Dendritic cell treated with granulocyte-macrophage colony-stimulating factor and Interleukin-4, amounts not matched to agents 40 ng/mL and 50 ng/mL, for 4 days (primary cell): ENCODE results near the gene COL26A1.

ENCODE experiments used
- H3K27ac Mint-ChIP-seq: one replicate; pipeline ENCODE4 v1.8.0; 2022; ENCODE audit warnings: mild to moderate bottlenecking, mixed read lengths
- H3K27me3 Mint-ChIP-seq: one replicate; pipeline ENCODE4 v1.8.0; 2022; ENCODE audit warnings: mild to moderate bottlenecking, mixed read lengths
- H3K36me3 Mint-ChIP-seq: one replicate; pipeline ENCODE4 v1.8.0; 2022; ENCODE audit warnings: low read depth, mixed read lengths
- H3K4me1 Mint-ChIP-seq: one replicate; pipeline ENCODE4 v1.8.0; 2022; ENCODE audit warnings: low read depth, mixed read lengths
- H3K4me3 Mint-ChIP-seq: one replicate; pipeline ENCODE4 v1.8.0; 2022; ENCODE audit warnings: mild to moderate bottlenecking, moderate library complexity, mixed read lengths
- H3K9me3 Mint-ChIP-seq: one replicate; pipeline ENCODE4 v1.8.0; 2022; ENCODE audit warnings: mixed read lengths
- intact Hi-C: fragments of 100-400 bp; cut with micrococcal nuclease; formaldehyde crosslinking; loops from one replicate; pipeline ENCODE4 v1.15.0; 2022

COL26A1 gene

GRCh38 chr7:101379302-101379701 lies 16.6 kb downstream of the COL26A1 start:
- Mint-ChIP-seq H3K27me3 (peaks cover 18% of the 10 kb centered on the region), H3K4me1 (no peaks in the 10 kb centered on the region), H3K27ac (no peak overlapping the region), H3K36me3 (no peaks in the 10 kb centered on the region), H3K4me3 (no peak overlapping the region), H3K9me3 (no peaks in the 10 kb centered on the region)
- intact Hi-C loops, result no loop called here

- Mint-ChIP-seq H3K27me3 (peaks cover 20% of the 10 kb centered on the region), H3K36me3 (no peaks in the 10 kb centered on the region), H3K27ac (no peak overlapping the region), H3K4me3 (no peak overlapping the region), H3K4me1 (no peaks in the 10 kb centered on the region), H3K9me3 (no peaks in the 10 kb centered on the region)
- intact Hi-C loops, result no loop called here
Observed at GRCh38 chr7:101381549-101382111, 19.0 kb downstream of the COL26A1 start.

GRCh38 chr7:101382937-101383336 lies 20.3 kb downstream of the COL26A1 start:
- H3K4me3 Mint-ChIP-seq, result no peak overlapping the region
- no peaks in the 10 kb centered on the region for H3K9me3 Mint-ChIP-seq
- no peak overlapping the region for H3K27ac Mint-ChIP-seq
- intact Hi-C loops, result no loop called here
- H3K27me3 Mint-ChIP-seq, result peaks cover 25% of the 10 kb centered on the region
- peaks cover 4% of the 10 kb centered on the region for H3K4me1 Mint-ChIP-seq
- H3K36me3 Mint-ChIP-seq, result no peaks in the 10 kb centered on the region

GRCh38 chr7:101386177-101386557 lies 23.5 kb downstream of the COL26A1 start:
- Mint-ChIP-seq H3K27me3 (peaks cover 31% of the 10 kb centered on the region), H3K9me3 (no peaks in the 10 kb centered on the region), H3K36me3 (no peaks in the 10 kb centered on the region), H3K27ac (no peak overlapping the region), H3K4me3 (no peak overlapping the region), H3K4me1 (peaks cover 9% of the 10 kb centered on the region)
- intact Hi-C loops, result no loop called here

- intact Hi-C loops, result no loop called here
- peaks cover 28% of the 10 kb centered on the region for H3K27me3 Mint-ChIP-seq
- H3K9me3 Mint-ChIP-seq, result no peaks in the 10 kb centered on the region
- peaks cover 9% of the 10 kb centered on the region for H3K4me1 Mint-ChIP-seq
- no peaks in the 10 kb centered on the region for H3K36me3 Mint-ChIP-seq
- H3K27ac Mint-ChIP-seq, result no peak overlapping the region
- H3K4me3 Mint-ChIP-seq, result no peak overlapping the region
Observed at GRCh38 chr7:101386558-101387231, 24.0 kb downstream of the COL26A1 start.

- H3K4me3 Mint-ChIP-seq, result no peak overlapping the region
- no peaks in the 10 kb centered on the region for H3K36me3 Mint-ChIP-seq
- intact Hi-C loops, result no loop called here
- H3K27ac Mint-ChIP-seq, result no peak overlapping the region
- peaks cover 9% of the 10 kb centered on the region for H3K4me1 Mint-ChIP-seq
- H3K27me3 Mint-ChIP-seq, result peaks cover 29% of the 10 kb centered on the region
- H3K9me3 Mint-ChIP-seq, result no peaks in the 10 kb centered on the region
Observed at GRCh38 chr7:101390901-101391301, 28.2 kb downstream of the COL26A1 start.

GRCh38 chr7:101391991-101392390 lies 29.3 kb downstream of the COL26A1 start:
- intact Hi-C loops, result no loop called here
- Mint-ChIP-seq H3K27ac (no peak overlapping the region), H3K36me3 (no peaks in the 10 kb centered on the region), H3K27me3 (peaks cover 25% of the 10 kb centered on the region), H3K4me1 (peaks cover 6% of the 10 kb centered on the region), H3K9me3 (no peaks in the 10 kb centered on the region), H3K4me3 (no peak overlapping the region)

GRCh38 chr7:101393865-101394264 lies 31.2 kb downstream of the COL26A1 start:
- peaks cover 20% of the 10 kb centered on the region for H3K27me3 Mint-ChIP-seq
- peaks cover 5% of the 10 kb centered on the region for H3K4me1 Mint-ChIP-seq
- intact Hi-C loops, result no loop called here
- no peak overlapping the region for H3K4me3 Mint-ChIP-seq
- no peaks in the 10 kb centered on the region for H3K9me3 Mint-ChIP-seq
- H3K36me3 Mint-ChIP-seq, result no peaks in the 10 kb centered on the region
- no peak overlapping the region for H3K27ac Mint-ChIP-seq

- Mint-ChIP-seq H3K27me3 (peaks cover 19% of the 10 kb centered on the region), H3K4me3 (no peak overlapping the region), H3K9me3 (no peaks in the 10 kb centered on the region), H3K27ac (no peak overlapping the region), H3K4me1 (peaks cover 10% of the 10 kb centered on the region), H3K36me3 (no peaks in the 10 kb centered on the region)
- intact Hi-C loops, result no loop called here
Observed at GRCh38 chr7:101395376-101395775, 32.7 kb downstream of the COL26A1 start.

GRCh38 chr7:101397243-101397642 lies 34.6 kb downstream of the COL26A1 start:
- Mint-ChIP-seq H3K4me1 (peaks cover 6% of the 10 kb centered on the region), H3K9me3 (no peaks in the 10 kb centered on the region), H3K36me3 (no peaks in the 10 kb centered on the region), H3K27ac (no peak overlapping the region), H3K27me3 (peaks cover 29% of the 10 kb centered on the region), H3K4me3 (no peak overlapping the region)
- intact Hi-C loops, result no loop called here

GRCh38 chr7:101397770-101398324 lies 35.2 kb downstream of the COL26A1 start:
- intact Hi-C loops, result no loop called here
- Mint-ChIP-seq H3K27me3 (peaks cover 31% of the 10 kb centered on the region), H3K36me3 (no peaks in the 10 kb centered on the region), H3K9me3 (no peaks in the 10 kb centered on the region), H3K4me1 (peaks cover 6% of the 10 kb centered on the region), H3K27ac (no peak overlapping the region), H3K4me3 (no peak overlapping the region)

GRCh38 chr7:101398396-101399289 lies 36.0 kb downstream of the COL26A1 start:
- no peak overlapping the region for H3K4me3 Mint-ChIP-seq
- H3K4me1 Mint-ChIP-seq, result peaks cover 6% of the 10 kb centered on the region
- no peak overlapping the region for H3K27ac Mint-ChIP-seq
- H3K9me3 Mint-ChIP-seq, result no peaks in the 10 kb centered on the region
- H3K27me3 Mint-ChIP-seq, result peaks cover 33% of the 10 kb centered on the region
- no peaks in the 10 kb centered on the region for H3K36me3 Mint-ChIP-seq
- intact Hi-C loops, result no loop called here

GRCh38 chr7:101399759-101400158 lies 37.1 kb downstream of the COL26A1 start:
- Mint-ChIP-seq H3K4me3 (no peak overlapping the region), H3K27me3 (peaks cover 32% of the 10 kb centered on the region), H3K27ac (no peak overlapping the region), H3K36me3 (no peaks in the 10 kb centered on the region), H3K9me3 (no peaks in the 10 kb centered on the region), H3K4me1 (peaks cover 6% of the 10 kb centered on the region)
- intact Hi-C loops, result no loop called here

- Mint-ChIP-seq H3K9me3 (no peaks in the 10 kb centered on the region), H3K4me3 (no peak overlapping the region), H3K4me1 (peaks cover 6% of the 10 kb centered on the region), H3K27ac (no peak overlapping the region), H3K27me3 (peaks cover 35% of the 10 kb centered on the region), H3K36me3 (no peaks in the 10 kb centered on the region)
- intact Hi-C loops, result no loop called here
Observed at GRCh38 chr7:101400751-101401150, 38.1 kb downstream of the COL26A1 start.
